RPMI8226 (cell line): ENCODE data around the gene ADGRF5.

Experiments used
- DNase-seq: peaks from one replicate; pipeline ENCODE4 v3.0.0-alpha.2; 2015

ADGRF5 gene

GRCh38 chr6:46927066-46927465 is 5.3 kb upstream of the ADGRF5 start:
- no peak for DNase-seq

- DNase-seq: no peak
Observed at GRCh38 chr6:46926481-46926880, 4.7 kb upstream of the ADGRF5 start.

- no peak for DNase-seq
Observed at GRCh38 chr6:46925563-46926253, 4.0 kb upstream of the ADGRF5 start.

- no peak for DNase-seq
Observed at GRCh38 chr6:46923476-46923875, 1.7 kb upstream of the ADGRF5 start.

GRCh38 chr6:46921059-46921458 is 679 bp downstream of the ADGRF5 start:
- DNase-seq: no peak

- DNase-seq: no peak
Observed at GRCh38 chr6:46918806-46919205, 2.9 kb downstream of the ADGRF5 start.

- no peak for DNase-seq
Observed at GRCh38 chr6:46917002-46917545, 4.7 kb downstream of the ADGRF5 start.

GRCh38 chr6:46915866-46916265 is 5.9 kb downstream of the ADGRF5 start:
- no peak for DNase-seq

- no peak for DNase-seq
Observed at GRCh38 chr6:46915380-46915779, 6.4 kb downstream of the ADGRF5 start.

GRCh38 chr6:46914279-46914810 is 7.4 kb downstream of the ADGRF5 start:
- DNase-seq: no peak

- no peak for DNase-seq
Observed at GRCh38 chr6:46909371-46909770, 12.4 kb downstream of the ADGRF5 start.

- no peak for DNase-seq
Observed at GRCh38 chr6:46906776-46907175, 15.0 kb downstream of the ADGRF5 start.

GRCh38 chr6:46904117-46904516 is 17.6 kb downstream of the ADGRF5 start:
- no peak for DNase-seq

GRCh38 chr6:46903175-46903574 is 18.6 kb downstream of the ADGRF5 start:
- DNase-seq: no peak

- DNase-seq: no peak
Observed at GRCh38 chr6:46901882-46902314, 19.8 kb downstream of the ADGRF5 start.

- DNase-seq: no peak
Observed at GRCh38 chr6:46900266-46900665, 21.5 kb downstream of the ADGRF5 start.

GRCh38 chr6:46899659-46900058 is 22.1 kb downstream of the ADGRF5 start:
- no peak for DNase-seq

- no peak for DNase-seq
Observed at GRCh38 chr6:46898006-46898405, 23.7 kb downstream of the ADGRF5 start.

GRCh38 chr6:46896871-46897270 is 24.9 kb downstream of the ADGRF5 start:
- no peak for DNase-seq

- DNase-seq: no peak
Observed at GRCh38 chr6:46895930-46896329, 25.8 kb downstream of the ADGRF5 start.

GRCh38 chr6:46894433-46894832 is 27.3 kb downstream of the ADGRF5 start:
- DNase-seq: no peak

- DNase-seq: no peak
Observed at GRCh38 chr6:46893648-46894047, 28.1 kb downstream of the ADGRF5 start.

GRCh38 chr6:46891252-46891795 is 30.4 kb downstream of the ADGRF5 start:
- DNase-seq: no peak

GRCh38 chr6:46888578-46888977 is 33.2 kb downstream of the ADGRF5 start:
- DNase-seq: no peak
